DND-41 (cell line): Measurements from ENCODE around the gene AHSG.

Source experiments
- EZH2 ChIP-seq: IDR thresholded peaks from 3 replicates; pipeline ENCODE4 v1.6.1; 2012; ENCODE audit warnings: borderline replicate concordance, low read depth, mild to moderate bottlenecking, moderate library complexity, low read length, inconsistent platforms; ENCODE audit not compliant: severe bottlenecking
- TF ChIP-seq, protein P1 (sequence below): IDR thresholded peaks from 2 replicates; pipeline ENCODE4 v1.5.1; 2012; ENCODE audit warnings: borderline replicate concordance, low read length, moderate library complexity, mild to moderate bottlenecking; ENCODE audit not compliant: poor library complexity, severe bottlenecking; ENCODE audit errors: extremely low read depth

DNA sequence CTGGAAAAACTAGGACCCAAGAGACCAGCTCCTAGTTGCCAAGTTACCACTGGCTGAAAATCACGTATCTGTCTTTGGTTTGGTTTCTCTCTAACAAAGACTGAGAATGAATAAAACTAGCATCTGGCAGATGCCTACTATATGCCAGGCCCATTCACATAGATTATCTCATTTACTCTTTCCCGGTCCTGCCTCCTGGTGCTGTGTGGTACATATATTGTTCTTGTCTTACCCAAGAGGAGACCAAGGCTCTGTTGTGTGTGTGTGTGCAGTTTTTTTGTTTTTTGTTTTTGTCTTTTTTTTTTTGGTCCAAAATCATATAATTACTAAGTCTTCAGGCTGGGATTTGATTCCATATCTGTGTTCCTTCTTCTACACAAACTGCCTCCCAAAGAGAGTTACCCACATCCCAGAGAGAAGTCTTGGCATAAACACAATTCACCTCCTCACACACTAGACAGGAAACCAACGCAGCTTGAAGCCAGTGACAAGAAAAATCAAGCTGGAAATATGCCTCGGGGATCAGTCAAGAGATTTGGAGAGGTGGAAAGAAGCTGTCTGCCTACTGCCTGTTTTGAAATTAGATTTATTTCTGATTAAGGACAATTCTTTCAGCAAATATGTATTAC lies 891 bp downstream of the AHSG start:
- TF ChIP-seq, protein P1, sequence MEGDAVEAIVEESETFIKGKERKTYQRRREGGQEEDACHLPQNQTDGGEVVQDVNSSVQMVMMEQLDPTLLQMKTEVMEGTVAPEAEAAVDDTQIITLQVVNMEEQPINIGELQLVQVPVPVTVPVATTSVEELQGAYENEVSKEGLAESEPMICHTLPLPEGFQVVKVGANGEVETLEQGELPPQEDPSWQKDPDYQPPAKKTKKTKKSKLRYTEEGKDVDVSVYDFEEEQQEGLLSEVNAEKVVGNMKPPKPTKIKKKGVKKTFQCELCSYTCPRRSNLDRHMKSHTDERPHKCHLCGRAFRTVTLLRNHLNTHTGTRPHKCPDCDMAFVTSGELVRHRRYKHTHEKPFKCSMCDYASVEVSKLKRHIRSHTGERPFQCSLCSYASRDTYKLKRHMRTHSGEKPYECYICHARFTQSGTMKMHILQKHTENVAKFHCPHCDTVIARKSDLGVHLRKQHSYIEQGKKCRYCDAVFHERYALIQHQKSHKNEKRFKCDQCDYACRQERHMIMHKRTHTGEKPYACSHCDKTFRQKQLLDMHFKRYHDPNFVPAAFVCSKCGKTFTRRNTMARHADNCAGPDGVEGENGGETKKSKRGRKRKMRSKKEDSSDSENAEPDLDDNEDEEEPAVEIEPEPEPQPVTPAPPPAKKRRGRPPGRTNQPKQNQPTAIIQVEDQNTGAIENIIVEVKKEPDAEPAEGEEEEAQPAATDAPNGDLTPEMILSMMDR, result no peak
- no peak for TF ChIP-seq EZH2
